ENCODE data around the gene CYP2A7.
"Not testable (repeated sequence)": the region's sequence is repeated elsewhere in the genome, so short reads cannot be mapped to it uniquely, and the experiment has no call there.

Gene CYP2A7

DNA sequence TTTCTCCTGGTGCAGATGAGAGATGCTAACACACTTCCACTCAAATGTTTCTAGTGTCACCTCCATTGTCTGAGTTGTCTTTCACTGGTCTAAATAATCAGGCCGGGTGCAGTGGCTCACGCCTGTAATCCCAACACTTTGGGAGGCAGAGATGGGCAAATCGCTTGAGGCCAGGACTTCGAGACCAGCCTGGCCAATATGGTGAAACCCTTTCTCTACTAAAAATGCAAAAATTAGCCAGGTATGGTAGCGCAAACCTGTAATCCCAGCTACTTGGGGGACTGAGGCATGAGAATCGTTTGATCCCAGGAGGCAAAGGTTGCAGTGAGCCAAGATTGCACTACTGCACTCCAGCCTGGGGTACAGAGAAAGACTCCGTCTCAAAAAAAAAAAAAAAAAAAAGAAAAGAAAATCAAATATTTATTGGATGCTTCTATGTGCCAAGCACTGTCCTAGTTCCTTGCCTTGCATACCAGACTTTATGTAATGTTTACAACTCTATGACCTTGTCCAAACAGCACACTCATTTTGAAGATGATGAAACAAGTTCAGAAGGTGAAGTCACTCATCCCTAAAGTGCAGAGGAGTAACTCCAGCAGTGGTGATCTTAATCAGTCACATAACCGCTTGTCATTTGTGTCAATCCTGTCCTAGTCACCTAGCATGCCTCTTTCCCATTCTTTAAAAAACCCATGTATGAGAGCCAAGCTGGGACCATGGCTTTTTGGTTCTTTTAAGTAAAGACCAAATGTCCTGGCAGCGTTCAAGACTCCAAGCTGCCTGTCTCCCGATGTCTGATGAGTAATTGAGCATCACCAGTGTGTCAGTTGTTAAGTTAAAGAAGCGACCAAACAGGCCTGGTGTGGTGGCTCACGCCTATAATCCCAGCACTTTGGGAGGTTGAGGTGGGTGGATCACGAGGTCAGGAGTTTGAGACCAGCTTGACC, 15.1 kb upstream of the CYP2A7 start:
- DNase-seq: not testable (repeated sequence)

DNA sequence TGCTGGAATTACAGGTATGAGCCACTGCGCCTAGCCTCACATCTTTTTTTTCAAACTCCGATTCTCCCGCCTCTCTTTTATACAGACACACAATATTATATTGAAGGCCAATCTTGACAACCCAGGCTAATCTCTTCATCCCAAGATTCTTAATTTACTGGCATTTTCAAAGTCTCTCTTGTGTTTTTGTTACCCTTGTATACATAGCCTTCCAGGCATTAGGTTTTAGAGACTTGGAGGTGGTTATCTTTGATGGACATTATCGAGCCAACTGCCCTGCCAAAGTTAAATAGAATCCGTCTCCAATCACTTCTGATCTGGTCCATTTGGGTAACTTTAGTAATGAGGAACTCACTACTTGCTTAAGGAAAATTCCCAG, 14.4 kb upstream of the CYP2A7 start:
- no peak for DNase-seq

DNA sequence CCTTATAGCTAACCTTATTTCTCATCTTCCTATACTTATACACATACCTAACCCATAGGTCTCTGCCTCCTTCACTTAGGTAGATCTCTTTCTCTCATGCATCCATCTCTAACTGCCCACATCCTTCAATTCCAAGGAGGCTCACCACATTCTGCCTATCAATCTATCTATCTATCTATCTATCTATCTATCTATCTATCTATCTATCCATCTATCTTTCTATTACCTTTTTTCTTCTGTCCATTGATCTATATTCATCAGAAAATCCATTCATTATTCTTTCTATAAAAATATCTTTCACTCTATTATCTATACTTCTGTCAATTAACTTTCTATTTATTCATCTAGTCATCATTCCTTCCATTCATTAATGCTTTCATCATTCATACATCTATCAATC, 11.1 kb upstream of the CYP2A7 start:
- no peak for DNase-seq

DNA sequence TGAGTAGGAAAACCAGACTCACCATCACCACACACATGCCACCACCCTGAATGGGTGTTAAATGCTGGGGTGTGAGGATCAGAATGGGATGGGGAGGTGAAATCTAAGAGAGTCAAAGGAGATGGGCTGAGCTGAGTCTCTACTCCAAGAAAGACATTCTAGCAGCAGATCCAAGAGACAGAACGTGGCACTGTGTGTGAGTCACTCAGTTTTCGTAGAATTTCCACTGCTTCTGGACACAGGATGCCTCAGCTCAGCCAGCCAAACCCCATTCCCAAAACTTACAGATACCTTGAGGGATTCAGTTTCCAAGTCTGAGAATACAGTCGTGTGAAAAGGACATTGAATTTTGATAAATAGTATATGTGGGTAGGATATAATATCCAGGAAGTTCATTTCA, 7.3 kb upstream of the CYP2A7 start:
- no peak for DNase-seq

DNA sequence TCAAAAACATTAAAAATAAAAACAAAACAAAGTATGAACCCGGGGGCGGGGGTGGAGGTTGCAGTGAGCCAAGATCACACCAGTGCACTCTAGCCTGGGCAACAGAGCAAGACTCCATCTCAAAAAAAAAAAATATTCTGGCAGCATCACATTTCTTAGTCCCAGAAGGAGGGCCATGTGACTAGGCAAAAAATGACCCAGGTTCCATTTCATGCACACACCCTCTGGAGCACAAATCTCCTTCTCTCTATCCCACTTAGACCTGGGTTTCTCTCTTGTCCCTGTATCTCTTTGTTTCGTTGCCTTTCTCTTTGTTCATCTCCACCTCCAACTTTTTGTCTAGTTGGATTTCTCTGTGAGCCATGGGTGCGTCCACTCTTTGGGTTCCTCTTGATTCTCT, 6.2 kb upstream of the CYP2A7 start:
- DNase-seq: no peak

DNA sequence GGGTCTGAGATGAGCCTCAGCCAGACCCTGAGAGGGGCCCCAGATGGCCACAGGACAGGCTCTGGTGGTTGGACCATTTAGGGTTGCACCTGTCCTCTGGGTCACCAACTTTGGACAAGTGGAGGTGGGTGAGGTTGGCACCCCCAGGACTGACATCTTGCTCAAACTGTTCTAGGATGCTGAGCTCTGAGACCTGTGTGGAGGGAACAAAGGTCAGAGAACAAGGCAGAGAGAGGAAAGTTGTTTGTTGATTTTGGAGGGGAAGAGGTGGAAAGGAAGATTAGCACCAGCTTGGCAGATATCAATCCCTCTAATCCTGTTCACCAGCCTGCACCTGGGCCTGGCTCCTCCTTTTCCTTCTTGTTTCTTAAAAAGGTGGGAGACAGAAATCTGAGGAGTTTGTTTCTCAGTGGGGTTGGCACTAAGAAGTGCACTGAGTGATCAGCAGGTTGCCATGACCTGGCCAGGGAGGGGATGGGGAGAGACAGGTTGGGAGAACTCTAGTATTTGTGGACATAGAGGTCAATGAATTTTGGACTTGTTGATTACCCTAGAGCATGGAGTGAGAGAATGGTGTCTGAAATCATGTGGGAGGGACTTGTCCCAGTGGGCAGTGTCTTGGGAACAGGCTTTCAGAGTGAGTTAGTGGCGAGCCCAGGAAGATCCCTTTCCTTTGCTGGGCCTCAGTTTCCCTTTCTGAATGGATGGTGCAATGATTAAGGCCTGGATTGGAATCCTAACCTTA, 2.3 kb upstream of the CYP2A7 start:
- DNase-seq: not testable (repeated sequence)

DNA sequence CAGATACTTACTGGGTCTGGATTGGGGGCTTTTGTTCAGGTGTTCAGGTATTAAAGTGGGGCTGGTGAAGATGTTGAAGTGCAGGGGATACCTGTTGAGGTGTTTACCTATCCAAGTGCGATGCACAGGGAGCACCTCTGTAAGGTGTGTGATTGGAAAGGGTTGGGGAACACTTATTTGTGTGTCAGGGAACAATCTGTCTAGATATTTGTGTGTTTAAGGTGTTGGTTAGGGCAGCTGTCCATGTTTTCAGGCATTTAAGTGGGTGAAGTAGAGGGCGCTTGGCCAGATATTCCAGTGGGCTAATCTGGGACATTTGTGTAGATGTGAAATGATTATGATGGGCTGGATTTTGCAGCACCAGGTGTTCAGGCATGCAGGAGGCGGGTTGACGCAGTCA, 2.7 kb downstream of the CYP2A7 start:
- DNase-seq: not testable (repeated sequence)

DNA sequence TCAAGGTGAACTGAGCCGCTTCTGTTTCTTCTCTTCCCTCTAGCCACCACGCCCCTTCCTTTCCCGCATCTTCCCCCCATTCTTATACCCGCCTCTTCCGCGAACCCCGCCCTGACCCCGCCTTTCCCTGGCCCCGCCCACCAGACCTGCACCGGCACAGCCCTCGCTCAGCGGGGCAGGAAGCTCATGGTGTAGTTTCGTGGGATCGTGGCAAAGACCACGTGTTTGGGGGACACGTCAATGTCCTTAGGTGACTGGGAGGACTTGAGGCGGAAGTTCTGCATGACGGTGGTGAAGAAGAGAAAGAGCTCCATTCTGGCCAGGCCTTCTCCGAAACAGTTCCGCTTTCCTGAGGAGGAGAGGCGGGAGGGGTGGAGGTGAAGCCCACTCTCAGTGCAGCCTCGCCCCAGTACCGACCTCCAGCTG, 6.5 kb downstream of the CYP2A7 start:
- DNase-seq: not testable (repeated sequence)

DNA sequence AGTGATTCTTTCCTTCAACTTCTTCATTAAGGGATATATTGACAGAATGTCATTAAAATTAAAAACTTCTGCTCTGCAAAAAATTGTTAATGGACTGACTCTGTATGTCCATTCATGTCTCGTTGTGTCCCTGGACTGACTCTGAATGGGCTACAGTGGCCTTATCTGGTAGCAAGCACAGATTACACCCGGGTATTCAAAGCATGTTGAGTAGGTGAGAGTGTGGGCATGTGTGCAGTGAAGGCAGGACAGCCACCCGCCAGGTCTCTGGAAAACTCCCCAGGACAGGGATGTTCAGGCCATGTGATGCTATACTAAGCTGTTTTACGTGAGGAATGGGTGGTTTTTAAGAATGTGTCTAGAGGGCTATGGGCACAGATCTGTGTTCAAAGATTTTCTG, 7.2 kb downstream of the CYP2A7 start:
- DNase-seq: not testable (repeated sequence)

DNA sequence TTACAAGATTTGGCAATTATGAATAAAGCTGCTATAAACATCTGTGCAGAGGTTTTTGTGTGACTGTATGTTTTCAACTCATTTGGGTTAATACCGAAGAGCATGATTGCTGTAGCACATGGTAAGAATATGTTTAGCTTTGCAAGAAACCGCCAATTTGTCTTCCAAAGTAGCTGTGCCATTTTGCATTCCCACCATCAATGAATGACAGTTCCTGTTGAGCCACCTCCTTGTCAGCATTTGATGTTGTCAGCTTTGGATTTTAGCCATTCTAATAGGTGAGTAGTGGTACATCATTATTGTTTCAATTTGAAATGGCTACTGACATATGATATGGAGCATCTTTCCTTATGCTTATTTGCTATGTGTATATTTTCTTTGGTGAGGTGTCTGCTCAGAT, 8.2 kb downstream of the CYP2A7 start:
- not testable (repeated sequence) for DNase-seq

DNA sequence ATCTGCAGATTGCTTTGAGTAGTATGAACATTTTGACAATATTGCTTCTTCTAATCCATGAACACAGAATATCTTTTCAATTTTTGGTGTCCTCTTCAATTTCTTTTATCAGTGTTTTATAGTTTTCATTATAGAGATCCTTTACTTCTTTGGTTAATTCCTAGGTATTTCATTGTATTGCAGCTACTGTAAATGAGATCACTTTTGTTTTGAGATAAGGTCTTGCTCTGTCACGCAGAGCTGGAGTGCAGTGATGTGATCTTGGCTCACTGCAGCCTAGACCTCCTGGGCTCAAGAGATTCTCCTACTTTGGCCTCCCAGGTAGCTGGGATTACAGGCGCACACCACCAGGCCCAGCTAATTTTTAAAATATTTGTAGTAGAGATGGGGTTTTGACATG, 9.8 kb downstream of the CYP2A7 start:
- DNase-seq: no peak

DNA sequence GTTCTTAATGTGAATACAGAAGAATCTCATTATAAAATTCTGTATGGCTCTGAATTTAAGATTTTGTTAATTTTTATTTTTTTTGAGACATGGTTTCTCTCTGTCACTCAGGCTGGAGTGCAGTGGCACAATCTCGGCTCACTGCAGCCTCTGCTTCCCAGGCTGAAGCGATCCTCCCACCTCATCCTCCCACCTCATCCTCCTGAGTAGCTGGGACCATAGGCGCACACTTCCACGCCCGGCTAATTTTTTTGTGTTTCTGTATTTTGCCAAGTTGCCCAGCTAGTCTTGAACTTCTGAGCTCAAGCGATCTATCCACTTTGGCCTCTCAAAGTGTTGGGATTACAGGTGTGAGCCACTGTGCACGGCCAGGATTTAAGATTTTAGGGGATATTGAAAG, 14.3 kb downstream of the CYP2A7 start:
- no peak for DNase-seq

DNA sequence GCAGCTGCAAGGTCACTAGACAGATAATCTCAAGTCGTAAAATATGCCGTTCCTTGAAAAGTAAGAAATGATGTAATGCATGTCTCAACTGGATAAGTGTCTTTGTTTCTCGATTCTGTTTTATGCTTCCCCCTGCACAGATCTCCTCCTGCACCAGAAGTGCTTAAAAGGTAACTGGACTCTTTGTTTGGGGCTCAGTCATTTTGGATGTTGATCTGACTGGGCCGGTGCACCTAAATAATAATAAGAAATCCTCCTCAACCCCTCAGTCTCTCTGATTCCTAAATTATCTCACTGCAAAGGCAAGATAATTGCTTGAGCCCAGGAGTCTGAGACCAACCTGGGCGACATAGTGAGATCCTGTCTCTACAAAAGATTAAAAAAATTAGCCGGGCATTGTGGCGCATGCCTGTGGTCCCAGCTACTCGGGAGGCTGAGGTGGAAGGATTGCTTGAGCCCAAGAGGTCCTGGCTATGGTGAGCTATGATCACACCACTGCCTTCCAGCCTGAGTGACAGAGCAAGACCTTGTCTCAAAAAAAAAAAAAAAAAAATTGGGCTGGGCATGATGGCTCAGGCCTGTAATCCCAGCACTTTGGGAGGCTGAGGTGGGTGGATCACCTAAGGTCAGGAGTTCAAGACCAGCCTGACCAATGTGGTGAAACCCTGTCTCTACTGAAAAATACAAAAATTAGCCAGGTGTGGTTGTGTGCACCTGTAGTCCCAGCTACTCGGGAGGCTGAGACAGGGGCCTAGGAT, 17.1 kb downstream of the CYP2A7 start:
- DNase-seq: not testable (repeated sequence)

DNA sequence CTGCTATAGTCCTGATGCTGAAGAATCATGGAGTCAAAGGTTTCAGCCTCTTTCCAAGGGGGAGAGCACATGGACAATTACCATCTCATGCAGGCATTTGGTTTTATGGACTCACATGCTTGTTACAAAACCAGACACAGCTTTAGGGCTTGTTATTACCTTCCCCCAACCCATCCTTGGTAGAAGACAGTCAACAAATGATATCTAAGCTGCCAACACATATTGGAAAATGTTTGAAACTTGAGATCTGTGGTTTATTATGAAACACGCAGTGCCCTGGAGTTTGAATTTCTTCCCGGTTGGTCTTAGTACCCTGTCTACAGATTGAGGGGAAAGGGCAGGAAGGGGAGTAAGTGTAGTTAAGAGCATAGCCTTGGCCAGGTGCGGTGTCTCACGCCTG, 19.2 kb downstream of the CYP2A7 start:
- DNase-seq: no peak

DNA sequence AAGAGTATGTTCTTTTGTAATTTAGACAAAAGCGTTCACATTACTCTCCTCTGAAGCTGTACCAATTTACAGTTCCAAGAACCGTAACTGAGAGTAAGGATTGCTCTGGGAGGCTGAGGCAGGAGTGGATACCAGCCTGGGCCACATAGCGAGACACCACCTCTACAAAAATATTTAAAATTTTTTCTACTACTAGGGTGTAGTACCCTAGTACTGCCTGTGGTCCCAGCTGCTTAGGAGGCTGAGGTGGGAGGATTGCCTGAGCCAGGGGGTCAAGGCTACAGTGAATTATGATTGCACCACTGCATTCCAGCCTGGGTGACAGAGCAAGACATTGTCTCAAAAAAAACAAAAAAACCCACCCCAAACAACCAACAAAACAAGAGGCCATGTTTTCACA, 19.7 kb downstream of the CYP2A7 start:
- no peak for DNase-seq

DNA sequence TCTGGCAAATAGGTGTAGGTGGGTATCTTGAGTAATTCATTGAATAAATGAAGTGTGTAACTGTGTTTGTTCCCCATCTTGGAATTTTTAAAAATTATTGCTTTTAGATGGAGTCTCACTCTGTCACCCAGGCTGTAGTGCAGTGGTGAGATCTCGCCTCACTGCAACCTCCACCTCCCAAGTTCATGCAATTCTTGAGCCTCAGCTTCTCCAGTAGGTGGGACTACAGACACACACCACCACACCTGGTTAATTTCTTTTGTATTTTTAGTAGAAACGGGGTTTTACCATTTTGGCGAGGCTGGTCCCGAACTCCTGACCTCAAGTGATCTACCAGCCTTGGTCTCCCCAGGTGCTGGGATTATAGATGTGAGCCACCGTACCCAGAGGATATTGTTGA, 23.9 kb downstream of the CYP2A7 start:
- no peak for DNase-seq

DNA sequence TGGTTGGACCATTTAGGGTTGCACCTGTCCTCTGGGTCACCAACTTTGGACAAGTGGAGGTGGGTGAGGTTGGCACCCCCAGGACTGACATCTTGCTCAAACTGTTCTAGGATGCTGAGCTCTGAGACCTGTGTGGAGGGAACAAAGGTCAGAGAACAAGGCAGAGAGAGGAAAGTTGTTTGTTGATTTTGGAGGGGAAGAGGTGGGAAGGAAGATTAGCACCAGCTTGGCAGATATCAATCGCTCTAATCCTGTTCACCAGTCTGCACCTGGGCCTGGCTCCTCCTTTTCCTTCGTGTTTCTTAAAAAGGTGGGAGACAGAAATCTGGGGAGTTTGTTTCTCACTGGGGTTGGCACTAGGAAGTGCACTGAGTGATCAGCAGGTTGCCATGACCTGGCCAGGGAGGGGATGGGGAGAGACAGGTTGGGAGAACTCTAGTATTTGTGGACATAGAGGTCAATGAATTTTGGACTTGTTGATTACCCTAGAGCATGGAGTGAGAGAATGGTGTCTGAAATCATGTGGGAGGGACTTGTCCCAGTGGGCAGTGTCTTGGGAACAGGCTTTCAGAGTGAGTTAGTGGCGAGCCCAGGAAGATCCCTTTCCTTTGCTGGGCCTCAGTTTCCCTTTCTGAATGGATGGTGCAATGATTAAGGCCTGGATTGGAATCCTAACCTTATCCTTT, 29.4 kb downstream of the CYP2A7 start:
- DNase-seq: not testable (repeated sequence)

DNA sequence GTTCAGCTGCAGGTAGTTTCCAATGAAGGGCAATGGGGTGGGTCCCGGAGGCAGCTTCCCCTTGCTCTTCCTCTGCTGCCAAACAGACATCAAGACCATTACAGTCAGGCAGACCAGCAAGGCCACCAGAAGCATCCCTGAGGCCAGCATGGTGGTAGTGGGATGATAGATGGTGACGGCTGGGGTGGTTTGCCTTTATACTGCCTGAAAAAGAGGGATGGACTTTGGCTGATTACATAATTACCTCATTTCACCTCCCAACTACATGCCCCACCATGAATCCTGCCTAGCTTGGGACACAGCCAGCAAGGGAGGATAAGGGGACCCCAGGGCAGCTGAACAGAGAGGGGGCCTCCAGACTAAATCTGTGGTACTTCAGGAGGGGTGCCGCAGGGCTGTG, 31.8 kb downstream of the CYP2A7 start, which contains the start of gene CYP2A6:
TSS of gene CYP2A6 (minus strand) at position 171 of the 400 bp plus-strand sequence. CDS start at position 150, 21 bp downstream.
- DNase-seq: not testable (repeated sequence)

DNA sequence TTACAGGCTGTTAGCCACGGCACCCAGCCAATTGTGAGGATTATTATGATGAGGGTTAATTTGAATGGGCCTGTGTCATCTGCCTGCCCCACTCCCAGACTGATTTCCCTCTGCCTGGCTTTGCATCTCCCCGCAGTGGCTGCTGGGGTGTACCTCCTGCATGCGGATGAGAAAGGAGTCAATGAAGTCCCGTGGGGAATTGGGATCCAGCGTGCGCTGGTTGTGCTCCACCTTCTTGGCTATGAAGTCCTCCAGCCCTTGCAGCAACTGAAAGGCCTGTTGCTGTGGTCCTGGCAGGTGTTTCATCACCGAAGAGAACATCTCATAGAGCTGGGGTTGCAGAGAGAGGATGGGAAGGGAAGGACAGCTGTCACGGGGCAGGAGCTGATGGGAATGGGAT, 35.3 kb downstream of the CYP2A7 start:
- DNase-seq: not testable (repeated sequence)

DNA sequence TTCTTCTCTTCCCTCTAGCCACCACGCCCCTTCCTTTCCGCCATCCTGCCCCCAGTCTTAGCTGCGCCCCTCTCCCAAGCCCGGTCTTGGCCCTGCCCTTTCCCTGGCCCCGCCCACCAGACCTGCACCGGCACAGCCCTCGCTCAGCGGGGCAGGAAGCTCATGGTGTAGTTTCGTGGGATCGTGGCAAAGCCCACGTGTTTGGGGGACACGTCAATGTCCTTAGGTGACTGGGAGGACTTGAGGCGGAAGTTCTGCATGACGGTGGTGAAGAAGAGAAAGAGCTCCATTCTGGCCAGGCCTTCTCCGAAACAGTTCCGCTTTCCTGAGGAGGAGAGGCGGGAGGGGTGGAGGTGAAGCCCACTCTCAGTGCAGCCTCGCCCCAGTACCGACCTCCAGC, 38.4 kb downstream of the CYP2A7 start:
- not testable (repeated sequence) for DNase-seq

DNA sequence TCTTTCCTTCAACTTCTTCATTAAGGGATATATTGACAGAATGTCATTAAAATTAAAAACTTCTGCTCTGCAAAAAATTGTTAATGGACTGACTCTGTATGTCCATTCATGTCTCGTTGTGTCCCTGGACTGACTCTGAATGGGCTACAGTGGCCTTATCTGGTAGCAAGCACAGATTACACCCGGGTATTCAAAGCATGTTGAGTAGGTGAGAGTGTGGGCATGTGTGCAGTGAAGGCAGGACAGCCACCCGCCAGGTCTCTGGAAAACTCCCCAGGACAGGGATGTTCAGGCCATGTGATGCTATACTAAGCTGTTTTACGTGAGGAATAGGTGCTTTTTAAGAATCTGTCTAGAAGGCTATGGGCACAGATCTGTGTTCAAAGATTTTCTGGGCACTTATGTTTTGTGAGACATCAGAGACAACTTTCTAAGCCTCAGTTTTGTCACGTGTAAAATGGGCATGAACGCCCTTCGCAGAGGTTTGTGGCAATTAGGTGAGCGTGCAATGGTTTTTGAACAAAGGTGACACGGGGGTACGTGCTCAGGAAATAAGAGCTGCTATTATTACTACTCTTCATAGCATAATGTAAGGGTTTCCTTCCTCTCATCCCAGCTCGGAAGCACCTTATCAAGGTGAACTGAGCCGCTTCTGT, 38.9 kb downstream of the CYP2A7 start:
- DNase-seq: not testable (repeated sequence)

DNA sequence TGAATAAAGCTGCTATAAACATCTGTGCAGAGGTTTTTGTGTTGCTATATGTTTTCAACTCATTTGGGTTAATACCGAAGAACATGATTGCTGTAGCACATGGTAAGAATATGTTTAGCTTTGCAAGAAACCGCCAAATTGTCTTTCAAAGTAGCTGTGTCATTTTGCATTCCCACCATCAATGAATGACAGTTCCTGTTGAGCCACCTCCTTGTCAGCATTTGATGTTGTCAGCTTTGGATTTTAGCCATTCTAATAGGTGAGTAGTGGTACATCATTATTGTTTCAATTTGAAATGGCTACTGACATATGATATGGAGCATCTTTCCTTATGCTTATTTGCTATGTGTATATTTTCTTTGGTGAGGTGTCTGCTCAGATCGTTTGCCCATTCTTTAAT, 40.0 kb downstream of the CYP2A7 start:
- DNase-seq: not testable (repeated sequence)

All from NCI-H1092 treated with DMSO at 0.1 percent for 48 hours (cell line).